GM21367 (cell line): ENCODE measurements around the gene IGFBP4.

Source experiments
- ATAC-seq: cut with Tn5 transposase; IDR thresholded peaks from one replicate; pipeline ENCODE4 v1.9.1; 2021; ENCODE audit not compliant: unreplicated experiment

IGFBP4 gene

GRCh38 chr17:40470932-40471828, 27.9 kb downstream of the IGFBP4 start:
- no peak for ATAC-seq

GRCh38 chr17:40471846-40472732, 28.8 kb downstream of the IGFBP4 start:
- ATAC-seq, result no peak

- ATAC-seq, result no peak
Observed at GRCh38 chr17:40472733-40473452, 29.6 kb downstream of the IGFBP4 start.

- no peak for ATAC-seq
Observed at GRCh38 chr17:40473573-40474365, 30.5 kb downstream of the IGFBP4 start.

- no peak for ATAC-seq
Observed at GRCh38 chr17:40474419-40475002, 31.3 kb downstream of the IGFBP4 start.

- ATAC-seq, result no peak
Observed at GRCh38 chr17:40475234-40475908, 32.1 kb downstream of the IGFBP4 start.

- no peak for ATAC-seq
Observed at GRCh38 chr17:40477796-40478195, 34.5 kb downstream of the IGFBP4 start.

- no peak for ATAC-seq
Observed at GRCh38 chr17:40478486-40478885, 35.2 kb downstream of the IGFBP4 start.

- no peak for ATAC-seq
Observed at GRCh38 chr17:40479754-40480480, 36.7 kb downstream of the IGFBP4 start.

- no peak for ATAC-seq
Observed at GRCh38 chr17:40480501-40481003, 37.3 kb downstream of the IGFBP4 start.

- no peak for ATAC-seq
Observed at GRCh38 chr17:40481106-40481505, 37.9 kb downstream of the IGFBP4 start.

- ATAC-seq, result no peak
Observed at GRCh38 chr17:40482722-40483121, 39.5 kb downstream of the IGFBP4 start.

- ATAC-seq, result no peak
Observed at GRCh38 chr17:40483679-40484078, 40.4 kb downstream of the IGFBP4 start.

- no peak for ATAC-seq
Observed at GRCh38 chr17:40484285-40484972, 41.2 kb downstream of the IGFBP4 start.

GRCh38 chr17:40484973-40485530, 41.8 kb downstream of the IGFBP4 start:
- ATAC-seq, result no peak

- no peak for ATAC-seq
Observed at GRCh38 chr17:40485851-40486521, 42.7 kb downstream of the IGFBP4 start.
